RWPE2 (cell line): ENCODE measurements around the gene PLEKHN1.

Experiments
- ATAC-seq: fragments of 200-7000 bp; cut with Tn5 transposase; 3 replicates; pipeline ENCODE4 v1.9.1; 2021; ENCODE audit warnings: low read depth
- DNase-seq: peaks from one replicate; pipeline ENCODE4 v3.0.0-alpha.2; 2020; ENCODE audit warnings: low spot score
- H3K27ac ChIP-seq: fragments of 450-650 bp; 2 replicates; pipeline ENCODE4 v1.5.1; 2017; ENCODE audit warnings: mild to moderate bottlenecking; ENCODE audit not compliant: poor library complexity, severe bottlenecking
- H3K27me3 ChIP-seq: fragments of 250-450 bp; sonication (Bioruptor Pico); 2 replicates; pipeline ENCODE4 v1.5.1; 2021; ENCODE audit warnings: mild to moderate bottlenecking, moderate library complexity; ENCODE audit not compliant: insufficient read depth, poor library complexity, severe bottlenecking
- H3K36me3 ChIP-seq: fragments of 250-450 bp; sonication (Bioruptor Pico); 2 replicates; pipeline ENCODE4 v1.5.1; 2020; ENCODE audit warnings: low read depth, mild to moderate bottlenecking, moderate library complexity
- H3K4me1 ChIP-seq: fragments of 250-450 bp; sonication (Bioruptor Pico); 2 replicates; pipeline ENCODE4 v1.5.1; 2021; ENCODE audit warnings: mild to moderate bottlenecking, moderate library complexity; ENCODE audit not compliant: insufficient read depth, poor library complexity, severe bottlenecking
- H3K4me3 ChIP-seq: fragments of 250-450 bp; sonication (Bioruptor Pico); 2 replicates; pipeline ENCODE4 v1.5.1; 2021; ENCODE audit warnings: mild to moderate bottlenecking, moderate library complexity; ENCODE audit not compliant: severe bottlenecking
- H3K9me3 ChIP-seq: fragments of 250-450 bp; sonication (Bioruptor Pico); 2 replicates; pipeline ENCODE4 v1.5.1; 2021; ENCODE audit warnings: mild to moderate bottlenecking, moderate library complexity; ENCODE audit not compliant: severe bottlenecking
- TF ChIP-seq, protein P1 (sequence below): fragments of 450-650 bp; IDR thresholded peaks from one replicate; pipeline ENCODE4 v1.5.1; 2017; ENCODE audit warnings: mild to moderate bottlenecking, moderate library complexity; ENCODE audit not compliant: poor library complexity, severe bottlenecking

Gene PLEKHN1

DNA sequence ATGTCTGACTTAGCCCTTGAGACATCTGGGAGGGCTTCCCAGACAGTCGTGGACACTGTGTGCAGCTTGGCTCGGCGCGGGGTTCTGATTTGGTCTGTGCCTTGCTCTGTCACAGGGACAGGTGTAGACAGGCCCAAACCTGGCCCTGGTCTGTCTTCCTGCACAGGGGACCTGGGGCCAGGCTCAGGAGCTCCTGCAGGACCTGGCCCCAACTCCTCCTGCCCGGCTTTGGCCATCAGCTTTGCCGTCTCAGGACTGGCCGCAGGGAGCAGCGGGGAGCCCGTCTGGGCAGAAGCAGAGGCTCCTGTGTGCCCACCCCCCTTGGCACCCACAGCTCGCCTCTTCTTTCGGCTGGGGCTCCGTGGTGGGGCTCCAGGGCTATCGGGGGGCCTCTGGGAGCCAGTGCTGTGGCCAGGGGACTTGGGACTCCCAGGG lies 13.9 kb downstream of the PLEKHN1 start:
- DNase-seq (no peak), ATAC-seq (peak; percentile 4; the same call in 2 of the 3 replicates)
- Histone ChIP-seq H3K27me3 (peaks cover 5% of the 10 kb centered on the region), H3K4me1 (no peaks in the 10 kb centered on the region), H3K4me3 (no peak overlapping the region), H3K27ac (no peak overlapping the region), H3K9me3 (no peaks in the 10 kb centered on the region), H3K36me3 (no peaks in the 10 kb centered on the region)
- TF ChIP-seq, protein P1, sequence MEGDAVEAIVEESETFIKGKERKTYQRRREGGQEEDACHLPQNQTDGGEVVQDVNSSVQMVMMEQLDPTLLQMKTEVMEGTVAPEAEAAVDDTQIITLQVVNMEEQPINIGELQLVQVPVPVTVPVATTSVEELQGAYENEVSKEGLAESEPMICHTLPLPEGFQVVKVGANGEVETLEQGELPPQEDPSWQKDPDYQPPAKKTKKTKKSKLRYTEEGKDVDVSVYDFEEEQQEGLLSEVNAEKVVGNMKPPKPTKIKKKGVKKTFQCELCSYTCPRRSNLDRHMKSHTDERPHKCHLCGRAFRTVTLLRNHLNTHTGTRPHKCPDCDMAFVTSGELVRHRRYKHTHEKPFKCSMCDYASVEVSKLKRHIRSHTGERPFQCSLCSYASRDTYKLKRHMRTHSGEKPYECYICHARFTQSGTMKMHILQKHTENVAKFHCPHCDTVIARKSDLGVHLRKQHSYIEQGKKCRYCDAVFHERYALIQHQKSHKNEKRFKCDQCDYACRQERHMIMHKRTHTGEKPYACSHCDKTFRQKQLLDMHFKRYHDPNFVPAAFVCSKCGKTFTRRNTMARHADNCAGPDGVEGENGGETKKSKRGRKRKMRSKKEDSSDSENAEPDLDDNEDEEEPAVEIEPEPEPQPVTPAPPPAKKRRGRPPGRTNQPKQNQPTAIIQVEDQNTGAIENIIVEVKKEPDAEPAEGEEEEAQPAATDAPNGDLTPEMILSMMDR = no peak

DNA sequence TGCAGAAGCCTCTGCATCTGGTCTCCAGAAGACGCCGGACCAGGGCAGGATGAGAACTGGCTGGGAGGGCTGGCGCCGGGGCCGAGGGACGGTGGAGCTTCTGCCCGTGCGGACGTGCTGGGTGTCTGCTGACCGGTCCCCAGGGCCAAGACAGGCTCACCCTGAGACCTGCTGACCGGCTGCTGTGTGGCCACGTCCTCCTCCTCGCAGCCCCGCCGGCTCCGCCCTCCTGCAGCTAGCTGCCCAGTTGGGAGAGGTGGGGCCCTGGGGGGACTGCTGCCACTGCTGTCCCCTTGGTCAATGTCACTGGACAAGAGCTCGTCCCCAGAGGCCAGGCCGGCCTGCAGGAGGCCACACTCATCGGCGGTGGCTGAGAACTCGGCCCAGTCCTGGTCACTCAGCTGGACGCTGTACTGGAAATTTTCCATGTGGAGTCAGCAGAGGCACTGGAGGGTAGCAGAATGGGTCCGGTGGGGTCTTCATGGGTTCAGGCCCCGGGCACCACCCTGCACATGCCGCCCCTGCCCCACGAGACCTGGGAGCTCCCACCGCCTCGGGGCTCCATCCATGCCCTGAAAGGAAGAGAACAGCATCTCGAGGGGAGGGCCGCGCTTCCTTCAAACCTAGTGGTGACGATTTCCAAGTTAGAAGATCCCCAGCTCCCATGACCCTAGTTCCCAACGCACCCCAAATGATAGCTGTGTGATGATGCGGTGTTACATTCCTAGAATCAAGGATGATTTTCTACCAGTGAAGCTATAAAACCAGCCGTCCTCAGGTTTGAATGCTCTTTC lies 14.5 kb downstream of the PLEKHN1 start:
- no peak for ATAC-seq

DNA sequence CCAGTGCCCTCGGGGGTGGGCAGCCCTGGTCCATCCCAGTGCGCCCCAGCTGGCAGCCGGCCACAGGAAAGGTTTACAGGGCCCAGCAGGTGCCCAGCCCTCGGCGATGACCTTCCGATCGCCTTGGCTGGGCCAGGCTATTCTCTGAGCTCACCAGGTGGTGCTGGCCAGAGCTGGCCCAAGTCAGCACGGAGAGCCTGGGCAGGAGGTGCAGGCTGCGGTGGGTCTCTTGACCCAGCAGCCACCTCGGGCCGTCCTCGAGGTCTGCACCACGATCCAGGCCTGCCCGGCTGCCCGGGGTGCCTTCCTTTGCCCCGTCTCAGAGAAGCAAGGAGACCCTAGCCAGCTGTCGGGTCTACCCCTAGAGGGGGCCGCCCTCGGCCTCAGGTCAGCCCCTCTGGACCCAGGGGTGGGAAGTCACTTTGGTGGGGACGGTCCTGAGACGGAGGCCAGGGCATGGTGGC lies 15.2 kb downstream of the PLEKHN1 start:
- no peak for ATAC-seq
- H3K9me3 ChIP-seq = no peaks in the 10 kb centered on the region
- TF ChIP-seq, protein P1 = no peak
- no peaks in the 10 kb centered on the region for H3K4me1 ChIP-seq
- no peak overlapping the region for H3K4me3 ChIP-seq
- no peak overlapping the region for H3K27ac ChIP-seq
- no peak for DNase-seq
- no peaks in the 10 kb centered on the region for H3K36me3 ChIP-seq
- peaks cover 5% of the 10 kb centered on the region for H3K27me3 ChIP-seq

More for the DNA sequence above, 14.5 kb downstream of the PLEKHN1 start:
- Histone ChIP-seq H3K27ac (no peak overlapping the region), H3K27me3 (peaks cover 5% of the 10 kb centered on the region), H3K4me1 (no peaks in the 10 kb centered on the region), H3K9me3 (no peaks in the 10 kb centered on the region), H3K36me3 (no peaks in the 10 kb centered on the region), H3K4me3 (no peak overlapping the region)
- no peak for DNase-seq
- TF ChIP-seq, protein P1 = no peak

DNA sequence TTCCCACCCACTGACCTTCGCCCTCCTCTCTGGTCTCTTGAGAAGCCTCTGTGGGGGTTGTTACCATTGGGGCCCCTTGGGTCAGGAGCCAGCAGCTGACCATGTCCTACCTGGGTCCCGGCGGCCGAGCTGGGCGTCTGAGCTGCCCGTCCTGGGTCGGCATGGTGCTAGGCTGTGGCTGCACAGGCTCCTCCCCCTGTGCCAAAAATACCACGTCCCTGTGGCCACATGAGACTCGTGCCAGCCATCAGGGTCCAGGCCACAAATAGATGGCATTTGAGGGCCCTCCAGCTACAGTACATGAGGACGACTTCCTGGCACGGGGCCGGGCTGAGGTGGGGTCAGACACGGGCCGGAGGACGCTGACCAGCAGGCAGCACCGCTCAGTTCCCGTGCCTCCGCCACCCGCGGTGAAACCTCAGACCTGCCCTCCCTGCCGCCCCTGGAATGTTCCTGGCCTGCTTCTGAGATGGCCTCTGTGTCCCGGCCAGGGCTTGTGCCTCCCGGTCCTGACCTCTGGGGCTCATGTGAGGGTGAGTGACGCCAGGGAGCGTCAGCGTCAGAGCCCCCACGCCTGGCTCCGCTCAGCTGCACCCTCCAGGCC lies 15.8 kb downstream of the PLEKHN1 start, which contains the start of gene PERM1:
Gene PERM1, minus strand, starts transcription at position 139 of the 604 bp plus-strand sequence. CDS start 1,064 bp downstream, outside the sequence.
- TF ChIP-seq, protein P1 = no peak
- Histone ChIP-seq H3K4me1 (no peaks in the 10 kb centered on the region), H3K27me3 (peaks cover 5% of the 10 kb centered on the region), H3K27ac (no peak within 1 kb of the TSS), H3K36me3 (no peaks in the 10 kb centered on the region), H3K4me3 (no peak within 1 kb of the TSS), H3K9me3 (no peaks in the 10 kb centered on the region)
- no peak for ATAC-seq
- DNase-seq = no peak
